GM19452 (cell line): Measurements from ENCODE around the gene ROPN1L.

Source experiments
- ATAC-seq: cut with Tn5 transposase; IDR thresholded peaks from one replicate; pipeline ENCODE4 v1.9.1; 2021; ENCODE audit not compliant: unreplicated experiment

The ROPN1L gene

GRCh38 chr5:10457682-10458574, 16.2 kb downstream of the ROPN1L start:
- ATAC-seq: no peak

GRCh38 chr5:10459080-10460055, 17.7 kb downstream of the ROPN1L start:
- no peak for ATAC-seq

GRCh38 chr5:10460252-10460906, 18.7 kb downstream of the ROPN1L start:
- ATAC-seq: no peak

GRCh38 chr5:10461041-10461440, 19.4 kb downstream of the ROPN1L start:
- no peak for ATAC-seq

- ATAC-seq: no peak
Measured at GRCh38 chr5:10461904-10462555, 20.4 kb downstream of the ROPN1L start.

GRCh38 chr5:10463566-10463965, 21.9 kb downstream of the ROPN1L start:
- ATAC-seq: no peak

GRCh38 chr5:10464173-10464572, 22.5 kb downstream of the ROPN1L start:
- no peak for ATAC-seq

GRCh38 chr5:10465726-10466125, 24.0 kb downstream of the ROPN1L start:
- no peak for ATAC-seq

- ATAC-seq: no peak
Measured at GRCh38 chr5:10466446-10467073, 24.9 kb downstream of the ROPN1L start.

GRCh38 chr5:10467281-10468198, 25.9 kb downstream of the ROPN1L start:
- ATAC-seq: no peak

- ATAC-seq: no peak
Measured at GRCh38 chr5:10468256-10468655, 26.6 kb downstream of the ROPN1L start.

GRCh38 chr5:10469253-10470050, 27.8 kb downstream of the ROPN1L start:
- ATAC-seq: no peak

- ATAC-seq: no peak
Measured at GRCh38 chr5:10470669-10471068, 29.0 kb downstream of the ROPN1L start.

- ATAC-seq: no peak
Measured at GRCh38 chr5:10471677-10472076, 30.0 kb downstream of the ROPN1L start.

GRCh38 chr5:10474521-10475075, 32.9 kb downstream of the ROPN1L start:
- ATAC-seq: no peak

- no peak for ATAC-seq
Measured at GRCh38 chr5:10475931-10476676, 34.4 kb downstream of the ROPN1L start.

- no peak for ATAC-seq
Measured at GRCh38 chr5:10476878-10477277, 35.2 kb downstream of the ROPN1L start.
